HG03060 (cell line): ENCODE results near the gene ITGB2.

Source experiments
- ATAC-seq: cut with Tn5 transposase; IDR thresholded peaks from one replicate; pipeline ENCODE4 v1.9.1; 2021; ENCODE audit warnings: low read depth, moderate number of reproducible peaks; ENCODE audit not compliant: unreplicated experiment

The ITGB2 gene

GRCh38 chr21:44898851-44899767 is 21.6 kb downstream of the ITGB2 start:
- no peak for ATAC-seq

- ATAC-seq, result no peak
Measured at GRCh38 chr21:44898011-44898488, 22.6 kb downstream of the ITGB2 start.

GRCh38 chr21:44897326-44898010 is 23.2 kb downstream of the ITGB2 start:
- no peak for ATAC-seq

GRCh38 chr21:44896561-44897286 is 24.0 kb downstream of the ITGB2 start:
- ATAC-seq, result no peak

- no peak for ATAC-seq
Measured at GRCh38 chr21:44895859-44896258, 24.8 kb downstream of the ITGB2 start.

- no peak for ATAC-seq
Measured at GRCh38 chr21:44894687-44895302, 25.9 kb downstream of the ITGB2 start.

GRCh38 chr21:44893948-44894656 is 26.6 kb downstream of the ITGB2 start:
- ATAC-seq, result no peak

GRCh38 chr21:44893278-44893556 is 27.5 kb downstream of the ITGB2 start:
- ATAC-seq, result no peak

GRCh38 chr21:44892536-44893277 is 28.0 kb downstream of the ITGB2 start:
- no peak for ATAC-seq

- ATAC-seq, result no peak
Measured at GRCh38 chr21:44892095-44892494, 28.6 kb downstream of the ITGB2 start.

GRCh38 chr21:44891631-44892031 is 29.1 kb downstream of the ITGB2 start:
- no peak for ATAC-seq

- ATAC-seq, result no peak
Measured at GRCh38 chr21:44890961-44891541, 29.6 kb downstream of the ITGB2 start.

GRCh38 chr21:44890338-44890931 is 30.3 kb downstream of the ITGB2 start:
- no peak for ATAC-seq

- no peak for ATAC-seq
Measured at GRCh38 chr21:44889625-44890337, 30.9 kb downstream of the ITGB2 start.

- no peak for ATAC-seq
Measured at GRCh38 chr21:44888581-44889550, 31.8 kb downstream of the ITGB2 start.

GRCh38 chr21:44887807-44888580 is 32.7 kb downstream of the ITGB2 start:
- ATAC-seq, result no peak
